GM19043 (cell line): ENCODE results near the gene STN1.
A peak's percentile ranks its signal among the peaks of the same experiment; 100 is the strongest.
"Not testable (repeated sequence)": the region's sequence is repeated elsewhere in the genome, so short reads cannot be mapped to it uniquely, and the experiment has no call there.

Experiments used
- ATAC-seq: cut with Tn5 transposase; IDR thresholded peaks from one replicate; pipeline ENCODE4 v1.9.1; 2021; ENCODE audit warnings: low read depth; ENCODE audit not compliant: unreplicated experiment

Gene STN1

GRCh38 chr10:103847909-103848468 lies 70.0 kb downstream of the STN1 start:
- no peak for ATAC-seq

GRCh38 chr10:103847346-103847745 lies 70.6 kb downstream of the STN1 start:
- no peak for ATAC-seq

- peak; percentile 85 for ATAC-seq
Observed at GRCh38 chr10:103845972-103846371, 72.0 kb downstream of the STN1 start.

- not testable (repeated sequence) for ATAC-seq
Observed at GRCh38 chr10:103845346-103845745, 72.6 kb downstream of the STN1 start.

- no peak for ATAC-seq
Observed at GRCh38 chr10:103843854-103844570, 74.0 kb downstream of the STN1 start.

- ATAC-seq: no peak
Observed at GRCh38 chr10:103843045-103843444, 74.9 kb downstream of the STN1 start.

GRCh38 chr10:103842605-103843004 lies 75.4 kb downstream of the STN1 start:
- no peak for ATAC-seq

- ATAC-seq: no peak
Observed at GRCh38 chr10:103841519-103841918, 76.5 kb downstream of the STN1 start.

- ATAC-seq: no peak
Observed at GRCh38 chr10:103840740-103841070, 77.3 kb downstream of the STN1 start.

GRCh38 chr10:103839872-103840739 lies 77.9 kb downstream of the STN1 start:
- no peak for ATAC-seq

GRCh38 chr10:103839519-103839871 lies 78.5 kb downstream of the STN1 start:
- no peak for ATAC-seq

- ATAC-seq: no peak
Observed at GRCh38 chr10:103838862-103839518, 79.0 kb downstream of the STN1 start.

GRCh38 chr10:103838070-103838395 lies 80.0 kb downstream of the STN1 start:
- ATAC-seq: no peak

- ATAC-seq: no peak
Observed at GRCh38 chr10:103837370-103838069, 80.5 kb downstream of the STN1 start.

- no peak for ATAC-seq
Observed at GRCh38 chr10:103836861-103837260, 81.1 kb downstream of the STN1 start.

- ATAC-seq: no peak
Observed at GRCh38 chr10:103836273-103836672, 81.7 kb downstream of the STN1 start.

- no peak for ATAC-seq
Observed at GRCh38 chr10:103835096-103836050, 82.6 kb downstream of the STN1 start.

- ATAC-seq: no peak
Observed at GRCh38 chr10:103834436-103835095, 83.4 kb downstream of the STN1 start.

GRCh38 chr10:103833731-103834365 lies 84.1 kb downstream of the STN1 start:
- no peak for ATAC-seq
